Sigmoid colon (tissue), 7 donors: Measurements from ENCODE around the gene B4GALT6. TPM values are rescaled to one million over a fixed set of nuclear protein-coding genes. Genes with fewer than 3 reads are reported as not detected.

Experiments
- DNase-seq: peaks from one replicate; pipeline ENCODE4 v3.0.0-alpha.2; 2019
- H3K27ac ChIP-seq, 4 donors: fragments of 200-600 bp; sonication (generic); one replicate each; pipeline ENCODE4 v1.5.1; 2016 to 2019; ENCODE audit warnings: mild to moderate bottlenecking in 1 of 4
- H3K27me3 ChIP-seq, 3 donors: fragments of 200-600 bp; sonication (generic); one replicate each; pipeline ENCODE4 v1.5.1; 2019; ENCODE audit warnings: mild to moderate bottlenecking in 1 of 3
- H3K36me3 ChIP-seq, 4 donors: fragments of 200-600 bp; sonication (generic); one replicate each; pipeline ENCODE4 v1.5.1; 2016 to 2019
- H3K4me1 ChIP-seq, 4 donors: fragments of 200-600 bp; sonication (generic); one replicate each; pipeline ENCODE4 v1.5.1; 2017 to 2019
- H3K4me3 ChIP-seq, 4 donors: fragments of 200-600 bp; sonication (generic); one replicate each; pipeline ENCODE4 v1.5.1; 2017 to 2019; ENCODE audit warnings: mild to moderate bottlenecking in 2 of 4, moderate library complexity in 1 of 4
- H3K9me3 ChIP-seq, 4 donors: fragments of 200-600 bp in 3 of 4; sonication (generic) in 3 of 4; one replicate each; pipeline versions ENCODE4 v1.5.1 to v1.6.1; 2013 to 2019
- EP300 ChIP-seq, 4 donors: sonication (generic); formaldehyde crosslinking; IDR thresholded peaks; one replicate each; pipeline ENCODE4 v1.6.1; 2017; ENCODE audit warnings: antibody characterized with exemption in 4 of 4
- POLR2A ChIP-seq, 2 donors: fragments of 450-650 bp; IDR thresholded peaks; one replicate each; pipeline ENCODE4 v1.6.1; 2016; ENCODE audit warnings: antibody characterized with exemption in 2 of 2, mild to moderate bottlenecking in 2 of 2, moderate library complexity in 2 of 2
- POLR2AphosphoS5 ChIP-seq, 4 donors: sonication (generic); formaldehyde crosslinking; IDR thresholded peaks; one replicate each; pipeline ENCODE4 v1.6.1; 2017; ENCODE audit warnings: antibody characterized with exemption in 4 of 4
- WGBS, 2 donors: extraction: QIAGEN DNeasy Blood & Tissue Kit; methylation state at CpG; one replicate each; pipeline ENCODE4 v1.1.7; 2013; 5-methylcytosine and 5-hydroxymethylcytosine counted together
- intact Hi-C: fragments of 100-400 bp; cut with DNase I; formaldehyde crosslinking; loops from one replicate; pipeline ENCODE4 v1.15.1; 2023
- polyA plus RNA-seq, 3 donors: library from polyadenylated mRNA; stranded (reverse); fragments of 200-250 nt; gene quantifications; one replicate each; pipeline ENCODE4 v1.2.3, GENCODE V29; 2013
- total RNA-seq, 4 donors: library from RNA; depleted of rRNA; stranded (reverse); fragments of >200 nt; gene quantifications; one replicate each; pipeline ENCODE4 v1.1.0, GENCODE V29; 2016
- TF ChIP-seq, protein P1 (sequence below), 4 experiments: fragments of 450-650 bp in 3 of 4; fragments of 200-600 bp in 1 of 4; IDR thresholded peaks; one replicate each; pipeline ENCODE4 v1.5.1; 2016 to 2019; ENCODE audit warnings: antibody characterized with exemption in 4 of 4, mild to moderate bottlenecking in 3 of 4, moderate library complexity in 2 of 4
- donor health status: healthy with polysubstance abuse.
- donor health status: Bipolar disorder and iron deficiency.
- donor health status: healthy.

Gene B4GALT6
- total and polyA plus RNA-seq, 7 donors = 1.2 to 7.8 (median 4.7) TPM; not detected in 1

GRCh38 chr18:31616586-31616985 lies 67.8 kb downstream of the B4GALT6 start:
- DNase-seq = no peak
- 78 to 86% methylated on average over 4 of the region's 4 CpGs for WGBS, 2 donors
- Histone ChIP-seq H3K4me1 (no peaks in the 10 kb centered on the region), H3K4me3 (no peak overlapping the region), H3K9me3 (no peaks in the 10 kb centered on the region), H3K27ac (no peak overlapping the region), H3K36me3 (no peaks in the 10 kb centered on the region), H3K27me3 (no peaks in the 10 kb centered on the region)
- TF ChIP-seq POLR2AphosphoS5 (IDR thresholded peaks at IDR 0.05) (no peak), POLR2A (IDR thresholded peaks at IDR 0.05) (no peak), EP300 (IDR thresholded peaks at IDR 0.05) (no peak)
- TF ChIP-seq, protein P1, sequence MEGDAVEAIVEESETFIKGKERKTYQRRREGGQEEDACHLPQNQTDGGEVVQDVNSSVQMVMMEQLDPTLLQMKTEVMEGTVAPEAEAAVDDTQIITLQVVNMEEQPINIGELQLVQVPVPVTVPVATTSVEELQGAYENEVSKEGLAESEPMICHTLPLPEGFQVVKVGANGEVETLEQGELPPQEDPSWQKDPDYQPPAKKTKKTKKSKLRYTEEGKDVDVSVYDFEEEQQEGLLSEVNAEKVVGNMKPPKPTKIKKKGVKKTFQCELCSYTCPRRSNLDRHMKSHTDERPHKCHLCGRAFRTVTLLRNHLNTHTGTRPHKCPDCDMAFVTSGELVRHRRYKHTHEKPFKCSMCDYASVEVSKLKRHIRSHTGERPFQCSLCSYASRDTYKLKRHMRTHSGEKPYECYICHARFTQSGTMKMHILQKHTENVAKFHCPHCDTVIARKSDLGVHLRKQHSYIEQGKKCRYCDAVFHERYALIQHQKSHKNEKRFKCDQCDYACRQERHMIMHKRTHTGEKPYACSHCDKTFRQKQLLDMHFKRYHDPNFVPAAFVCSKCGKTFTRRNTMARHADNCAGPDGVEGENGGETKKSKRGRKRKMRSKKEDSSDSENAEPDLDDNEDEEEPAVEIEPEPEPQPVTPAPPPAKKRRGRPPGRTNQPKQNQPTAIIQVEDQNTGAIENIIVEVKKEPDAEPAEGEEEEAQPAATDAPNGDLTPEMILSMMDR (IDR thresholded peaks at IDR 0.05) = no peak
- intact Hi-C loops = no loop called here

GRCh38 chr18:31614044-31614443 lies 70.3 kb downstream of the B4GALT6 start:
- no peaks in the 10 kb centered on the region for H3K4me1 ChIP-seq
- no peak overlapping the region for H3K27ac ChIP-seq
- no peaks in the 10 kb centered on the region for H3K36me3 ChIP-seq
- no peak overlapping the region for H3K4me3 ChIP-seq
- intact Hi-C loops = no loop called here
- 88 to 91% methylated on average over 2 of the region's 2 CpGs for WGBS, 2 donors
- DNase-seq = no peak
- TF ChIP-seq POLR2AphosphoS5 (IDR thresholded peaks at IDR 0.05) (no peak), EP300 (IDR thresholded peaks at IDR 0.05) (no peak), POLR2A (IDR thresholded peaks at IDR 0.05) (no peak)
- TF ChIP-seq, protein P1 (IDR thresholded peaks at IDR 0.05) = no peak
- no peaks in the 10 kb centered on the region for H3K27me3 ChIP-seq
- H3K9me3 ChIP-seq = no peaks in the 10 kb centered on the region

DNA sequence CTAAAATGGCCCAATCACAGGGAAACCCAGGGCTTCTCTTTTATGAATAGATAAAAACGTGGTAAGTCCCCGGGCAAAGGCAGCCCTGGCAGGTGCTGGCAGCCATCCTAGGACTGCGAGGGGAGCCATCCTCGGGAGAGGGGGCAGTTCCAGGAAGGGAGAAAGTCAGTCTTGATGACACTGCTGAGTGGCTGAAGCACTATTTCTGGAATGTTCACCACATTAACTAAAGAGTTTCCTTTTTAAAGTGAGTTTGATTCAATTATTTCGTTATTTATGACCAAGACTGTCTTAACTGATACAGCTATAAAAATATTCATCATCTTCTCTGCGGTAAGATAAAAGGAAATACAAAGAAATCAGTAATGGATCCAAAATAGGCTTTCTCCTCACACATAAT lies 72.3 kb downstream of the B4GALT6 start:
- Histone ChIP-seq H3K27ac (no peak overlapping the region), H3K9me3 (no peaks in the 10 kb centered on the region), H3K27me3 (no peaks in the 10 kb centered on the region), H3K4me1 (no peaks in the 10 kb centered on the region), H3K4me3 (no peak overlapping the region), H3K36me3 (no peaks in the 10 kb centered on the region)
- WGBS, 2 donors = 78 to 87% methylated on average over 6 of the region's 6 CpGs
- TF ChIP-seq POLR2AphosphoS5 (IDR thresholded peaks at IDR 0.05) (no peak), EP300 (IDR thresholded peaks at IDR 0.05) (no peak), POLR2A (IDR thresholded peaks at IDR 0.05) (no peak)
- TF ChIP-seq, protein P1 (IDR thresholded peaks at IDR 0.05) = no peak
- no peak for DNase-seq
- intact Hi-C loops = no loop called here

GRCh38 chr18:31611511-31611910 lies 72.9 kb downstream of the B4GALT6 start:
- Histone ChIP-seq H3K27me3 (no peaks in the 10 kb centered on the region), H3K4me3 (no peak overlapping the region), H3K9me3 (no peaks in the 10 kb centered on the region), H3K36me3 (no peaks in the 10 kb centered on the region), H3K4me1 (no peaks in the 10 kb centered on the region), H3K27ac (no peak overlapping the region)
- intact Hi-C loops = no loop called here
- DNase-seq = no peak
- TF ChIP-seq POLR2AphosphoS5 (IDR thresholded peaks at IDR 0.05) (no peak), EP300 (IDR thresholded peaks at IDR 0.05) (no peak), POLR2A (IDR thresholded peaks at IDR 0.05) (no peak)
- TF ChIP-seq, protein P1 (IDR thresholded peaks at IDR 0.05) = no peak
- WGBS, 2 donors = 93 to 94% methylated on average over 5 of the region's 5 CpGs
